A673 (cell line): Measurements from ENCODE around the gene SCAMP5. TPM values are rescaled to one million over a fixed set of nuclear protein-coding genes. Genes with fewer than 3 reads are reported as not detected.

ENCODE experiments used
- BruUV-seq: library from RNA; stranded (reverse); fragments of 400-500 nt; replicated peaks from 2 replicates; lab custom pipeline; 2021; lab: Mats Ljungman, UMichigan
- CTCF ChIA-PET: fragments of 300-600 bp; sonication (Branson Sonifier 250); formaldehyde crosslinking; loops from one replicate; lab custom pipeline; 2022; ENCODE audit warnings: antibody characterized with exemption; lab: Charles Lee
- POLR2A ChIA-PET: fragments of 300-600 bp; sonication (Branson Sonifier 250); formaldehyde crosslinking; loops from one replicate; lab custom pipeline; 2022; ENCODE audit warnings: antibody characterized with exemption; ENCODE audit not compliant: low non-redundant PET; lab: Charles Lee
- DNase-seq: peaks from one replicate; pipeline ENCODE4 v3.0.0-alpha.2; 2015; ENCODE audit warnings: low spot score
- H3K27ac ChIP-seq: fragments of 200-600 bp; sonication (generic); 2 replicates; pipeline ENCODE4 v1.5.1; 2016; ENCODE audit warnings: mixed run types, low read depth, mild to moderate bottlenecking, mixed read lengths, antibody characterized with exemption, low read length; ENCODE audit not compliant: poor library complexity, severe bottlenecking
- H3K27me3 ChIP-seq: fragments of 200-600 bp; sonication (generic); replicated peaks from 2 replicates; pipeline ENCODE4 v1.6.1; 2017; ENCODE audit warnings: mixed run types, low read depth, mild to moderate bottlenecking, mixed read lengths, antibody characterized with exemption, low read length; ENCODE audit not compliant: insufficient read depth, poor library complexity
- H3K36me3 ChIP-seq: fragments of 200-600 bp; sonication (generic); 2 replicates; pipeline ENCODE4 v1.6.1; 2016; ENCODE audit warnings: mixed run types, mild to moderate bottlenecking, mixed read lengths, antibody characterized with exemption, low read length; ENCODE audit not compliant: insufficient read depth, poor library complexity, severe bottlenecking
- H3K4me1 ChIP-seq: fragments of 200-600 bp; sonication (generic); 2 replicates; pipeline ENCODE4 v1.6.1; 2017; ENCODE audit warnings: mixed run types, mild to moderate bottlenecking, mixed read lengths, antibody characterized with exemption, low read length; ENCODE audit not compliant: insufficient read depth, poor library complexity, severe bottlenecking
- H3K4me3 ChIP-seq: fragments of 200-600 bp; sonication (generic); 2 replicates; pipeline ENCODE4 v1.5.1; 2016; ENCODE audit warnings: low read depth, mixed run types, mild to moderate bottlenecking, mixed read lengths, low read length; ENCODE audit not compliant: poor library complexity, severe bottlenecking
- H3K9me3 ChIP-seq: fragments of 200-600 bp; sonication (generic); 2 replicates; pipeline ENCODE4 v1.6.1; 2016; ENCODE audit warnings: mixed run types, low read depth, mild to moderate bottlenecking, mixed read lengths, antibody characterized with exemption, low read length; ENCODE audit not compliant: poor library complexity, severe bottlenecking
- CTCF ChIP-seq: fragments of 300-800, 200-600 bp; sonication (generic); conservative IDR thresholded peaks from 2 replicates; pipeline ENCODE4 v1.5.1; 2017; ENCODE audit warnings: low read depth, mild to moderate bottlenecking, antibody characterized with exemption, low read length, moderate library complexity, mixed read lengths
- EZH2 ChIP-seq: fragments of 200-600 bp; sonication (generic); IDR thresholded peaks from 2 replicates; pipeline ENCODE4 v1.6.1; 2017; ENCODE audit warnings: borderline replicate concordance, low read depth, mild to moderate bottlenecking, mixed read lengths, antibody characterized with exemption, low read length; ENCODE audit not compliant: poor library complexity, severe bottlenecking
- intact Hi-C: fragments of 100-400 bp; cut with micrococcal nuclease; formaldehyde crosslinking; loops from one replicate; pipeline ENCODE4 v1.10.0; 2022; ENCODE audit not compliant: unreplicated experiment
- total RNA-seq: library from RNA; stranded (reverse); gene quantifications from 2 replicates; pipeline ENCODE4 v1.2.3, GENCODE V29; 2021

Gene SCAMP5
- total RNA-seq, 1 experiment from 2014 or later, result 3.8 TPM

GRCh38 chr15:74992619-74993018, 2.7 kb upstream of the SCAMP5 start:
- no peak for TF ChIP-seq CTCF
- TF ChIP-seq EZH2, result no peak
- Histone ChIP-seq H3K36me3 (no peaks in the 10 kb centered on the region), H3K27me3 (peaks cover 11% of the 10 kb centered on the region), H3K27ac (no peak overlapping the region), H3K4me3 (no peak overlapping the region), H3K9me3 (no peaks in the 10 kb centered on the region), H3K4me1 (peaks cover 5% of the 10 kb centered on the region)
- ChIA-PET POLR2A (no interaction called here), CTCF (no interaction called here)
- no peak for DNase-seq
- no TSS peak for BruUV-seq
- intact Hi-C loops, result no loop called here

- ChIA-PET CTCF (no interaction called here), POLR2A (no interaction called here)
- no peaks in the 10 kb centered on the region for H3K36me3 ChIP-seq
- no peak for DNase-seq
- no peak for TF ChIP-seq EZH2
- no peak for TF ChIP-seq CTCF
- peaks cover 5% of the 10 kb centered on the region for H3K4me1 ChIP-seq
- peaks cover 11% of the 10 kb centered on the region for H3K27me3 ChIP-seq
- intact Hi-C loops, result no loop called here
- no peaks in the 10 kb centered on the region for H3K9me3 ChIP-seq
- no peak overlapping the region for H3K4me3 ChIP-seq
- no peak overlapping the region for H3K27ac ChIP-seq
- no TSS peak for BruUV-seq
Observed at GRCh38 chr15:74994236-74994635, 1.1 kb upstream of the SCAMP5 start.

GRCh38 chr15:74994685-74995084, 678 bp upstream of the SCAMP5 start:
- Histone ChIP-seq H3K9me3 (no peaks in the 10 kb centered on the region), H3K36me3 (no peaks in the 10 kb centered on the region), H3K27me3 (peaks cover 11% of the 10 kb centered on the region), H3K27ac (no peak overlapping the region), H3K4me3 (peak overlapping the region; percentile 60), H3K4me1 (peaks cover 5% of the 10 kb centered on the region)
- DNase-seq, result no peak
- intact Hi-C loops, result no loop called here
- TF ChIP-seq EZH2 (no peak), CTCF (no peak)
- BruUV-seq, result no TSS peak
- POLR2A ChIA-PET, result no interaction called here
- CTCF ChIA-PET, result no interaction called here
